Activated gamma-delta T cell treated with anti-CD3 and anti-CD28 coated beads, Interleukin-2, amount 50 U/mL, for 16 hours (primary cell): Measurements from ENCODE around the gene FXYD1.
"Not testable (repeated sequence)": the region's sequence is repeated elsewhere in the genome, so short reads cannot be mapped to it uniquely, and the experiment has no call there.

Source experiments
- DNase-seq: peaks from one replicate; pipeline ENCODE4 v3.0.0-alpha.2; 2020; ENCODE audit warnings: low read depth

FXYD1 gene

DNA sequence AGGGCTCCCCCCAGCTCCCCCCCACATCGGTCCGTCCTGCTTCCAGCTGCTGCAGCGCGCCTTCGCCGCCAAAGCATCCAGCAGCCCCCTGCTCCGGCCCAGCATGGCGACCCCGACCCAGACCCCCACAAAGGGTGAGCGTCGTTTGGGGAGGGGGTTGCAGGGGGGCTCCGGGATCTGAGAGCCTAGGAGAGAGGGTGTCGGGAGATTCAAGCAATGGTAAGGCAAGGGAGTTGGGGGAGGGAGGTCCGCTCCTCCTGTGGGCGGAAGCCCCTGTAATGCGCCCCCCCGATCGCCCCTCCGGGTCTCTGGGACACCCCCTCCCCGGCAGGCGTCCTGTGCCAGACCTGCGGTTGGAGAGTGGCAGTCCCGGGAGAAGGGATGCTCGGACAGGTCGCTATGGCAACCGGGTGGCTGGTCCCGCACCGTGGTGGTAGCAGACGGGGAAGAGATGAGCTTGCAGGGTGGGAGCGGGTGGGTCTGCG lies 4.6 kb downstream of the FXYD1 start, which contains the start of gene FXYD7:
Gene FXYD7 (plus strand): TSS at position 25 of the 485 bp plus-strand sequence. CDS start 79 bp downstream, at position 104.
- no peak for DNase-seq

- DNase-seq, result no peak
These were observed 5.2 kb downstream of the FXYD1 start for GRCh38 chr19:35143818-35144217.

DNA sequence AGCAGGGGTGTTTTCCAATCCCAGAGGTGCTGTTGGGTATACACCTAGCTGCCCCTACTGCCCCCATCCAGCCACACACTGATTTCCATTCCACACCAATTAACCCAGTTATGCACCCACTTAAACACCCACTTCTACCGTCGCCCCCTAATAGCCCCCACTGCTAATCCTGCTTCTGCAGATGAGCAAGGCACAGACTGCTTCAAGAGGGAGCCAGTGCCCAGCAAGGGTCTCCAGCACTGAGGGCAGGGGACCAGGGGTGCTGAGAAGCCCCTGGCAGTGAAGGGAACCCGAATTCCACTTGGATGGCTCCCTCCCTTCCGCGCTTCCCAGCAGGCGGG lies 5.6 kb downstream of the FXYD1 start:
- no peak for DNase-seq

- DNase-seq, result no peak
These were observed 6.2 kb downstream of the FXYD1 start for GRCh38 chr19:35144600-35145436.

DNA sequence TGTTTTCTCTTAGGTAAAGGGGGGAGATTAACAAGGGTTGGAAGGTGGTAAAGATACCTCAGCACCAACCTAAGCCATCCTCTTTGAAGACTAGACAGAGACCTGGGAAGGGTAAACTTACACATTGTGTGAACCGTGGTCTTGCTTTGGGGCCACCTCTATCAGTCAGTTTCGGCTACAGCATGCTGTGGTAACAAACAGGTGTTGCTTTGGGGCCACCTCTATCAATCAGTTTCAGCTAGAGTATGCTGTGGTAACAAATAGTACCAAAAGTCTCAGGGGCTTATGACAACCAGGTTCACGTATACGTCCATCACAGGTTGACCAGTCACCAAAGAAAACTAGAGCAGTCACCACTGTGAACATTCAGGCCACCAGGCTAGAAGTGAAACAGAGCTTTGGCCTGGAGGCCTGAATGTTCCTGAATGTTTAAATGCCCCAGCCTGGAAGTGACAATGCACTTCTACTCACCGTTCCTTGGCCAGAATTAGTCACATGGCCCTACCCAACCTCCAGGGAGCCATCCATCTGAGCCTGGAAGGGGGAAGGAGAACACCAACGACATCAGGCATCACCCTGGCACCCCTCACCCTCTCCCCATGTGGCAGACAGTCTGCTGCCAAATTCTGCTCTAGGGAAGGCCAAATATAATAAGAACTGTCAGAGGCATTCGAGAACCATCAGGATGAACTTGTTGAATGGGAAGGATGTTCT lies 8.3 kb downstream of the FXYD1 start:
- no peak for DNase-seq

DNA sequence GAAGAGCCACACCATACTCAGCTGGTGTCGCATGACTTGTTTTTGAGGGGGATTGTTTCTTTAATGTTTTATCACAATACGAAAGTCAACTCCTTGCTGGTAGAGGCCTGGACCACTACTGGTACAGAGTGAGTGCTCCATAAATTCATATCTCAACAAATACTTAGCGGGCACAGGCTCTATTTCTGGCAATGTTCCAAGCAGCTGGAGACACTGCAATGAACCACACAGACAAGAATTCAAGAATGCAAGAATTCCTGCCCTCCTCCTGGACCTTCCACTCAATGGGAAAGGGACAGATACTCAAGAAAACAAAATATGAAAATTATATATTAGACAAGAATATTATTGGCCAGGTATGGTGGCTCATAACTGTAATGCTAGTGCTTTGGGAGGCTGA lies 10.8 kb downstream of the FXYD1 start:
- DNase-seq, result no peak

DNA sequence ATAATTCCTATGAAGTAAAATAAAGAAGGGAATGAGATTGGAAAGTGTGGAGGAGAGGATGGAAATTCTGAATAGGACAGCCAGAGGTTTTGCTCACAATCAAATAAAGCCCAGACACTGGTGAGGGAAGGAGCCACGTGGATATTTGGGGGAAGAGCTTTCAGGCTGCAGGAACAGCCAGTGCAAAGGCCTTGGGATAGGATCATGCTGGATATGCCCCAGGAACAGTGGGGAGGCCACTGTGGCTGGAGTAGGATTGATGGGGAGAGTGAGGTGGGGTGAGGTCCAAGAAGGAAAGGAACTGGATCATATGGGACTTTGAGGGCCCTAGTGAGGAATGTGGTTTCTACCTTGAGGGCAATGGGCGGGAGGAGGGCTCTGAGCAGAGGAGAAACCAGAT lies 11.8 kb downstream of the FXYD1 start:
- DNase-seq, result no peak

GRCh38 chr19:35151273-35152065 lies 12.8 kb downstream of the FXYD1 start:
- no peak for DNase-seq

DNA sequence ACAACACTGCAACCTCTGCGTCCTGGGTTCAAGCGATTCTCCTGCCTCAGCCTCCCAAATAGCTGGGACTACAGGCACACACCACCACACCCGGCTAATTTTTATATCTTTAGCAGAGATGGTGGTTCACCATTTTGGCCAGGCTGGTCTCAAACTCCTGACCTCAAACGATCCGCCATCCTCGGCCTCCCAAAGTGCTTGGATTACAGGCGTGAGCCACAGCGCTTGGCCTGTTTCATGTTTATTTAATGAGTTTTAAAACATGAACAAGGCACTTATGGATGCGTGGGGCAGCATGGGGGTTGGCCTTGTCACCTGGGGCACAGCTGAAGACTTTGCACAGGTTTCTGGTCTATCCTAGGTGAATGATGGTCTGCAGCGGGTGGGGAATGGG lies 14.5 kb downstream of the FXYD1 start:
- not testable (repeated sequence) for DNase-seq

- peak; percentile 63 for DNase-seq
These were observed 15.3 kb downstream of the FXYD1 start for GRCh38 chr19:35153701-35154524.

DNA sequence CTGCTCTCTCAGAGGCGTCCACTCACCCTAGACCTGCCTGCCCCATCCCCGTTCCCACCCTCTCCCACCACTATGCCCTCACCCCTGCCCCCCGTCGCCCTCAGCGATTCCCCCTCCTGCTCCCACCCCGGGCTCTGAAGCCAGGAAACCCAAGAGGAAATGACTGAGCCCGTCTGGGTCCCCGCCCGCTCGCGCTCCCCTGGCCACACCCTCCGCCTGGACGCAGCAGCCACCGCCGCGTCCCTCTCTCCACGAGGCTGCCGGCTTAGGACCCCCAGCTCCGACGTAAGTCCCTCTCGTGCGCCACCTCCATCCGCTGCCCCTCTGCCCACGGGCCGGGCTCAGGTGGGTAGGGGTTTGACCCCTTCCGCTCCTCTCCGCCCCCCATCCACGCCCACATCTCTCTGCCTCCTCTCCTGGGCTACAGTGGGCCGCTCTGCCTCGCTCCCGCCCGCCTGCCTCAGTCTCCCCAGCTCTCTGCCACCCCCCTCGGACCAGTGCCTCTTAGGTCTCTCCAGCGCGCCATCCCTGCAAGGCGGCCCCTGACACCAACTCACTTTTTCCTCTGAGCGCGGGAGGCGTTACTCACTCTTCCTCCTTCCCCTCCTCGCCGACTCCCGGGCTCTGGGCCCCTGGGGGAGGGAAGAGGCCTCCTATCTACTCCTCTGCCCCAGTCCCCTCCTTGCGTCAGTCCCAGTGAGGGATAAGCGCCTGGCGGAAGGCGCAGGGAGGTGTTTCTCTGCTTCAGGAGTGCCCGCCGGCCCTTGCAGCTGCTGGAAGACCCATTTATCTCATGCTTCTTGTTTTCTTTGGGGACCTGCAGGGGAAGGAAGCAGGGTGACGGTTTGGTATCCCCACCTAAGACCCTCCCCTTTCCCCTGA lies 16.1 kb downstream of the FXYD1 start, which contains the start of gene FXYD5:
Gene FXYD5 (plus strand): TSS at position 211 of the 882 bp plus-strand sequence. CDS start 816 bp downstream, outside the sequence.
- peak; percentile 54 for DNase-seq

GRCh38 chr19:35155441-35155840 lies 16.8 kb downstream of the FXYD1 start:
- DNase-seq, result no peak

DNA sequence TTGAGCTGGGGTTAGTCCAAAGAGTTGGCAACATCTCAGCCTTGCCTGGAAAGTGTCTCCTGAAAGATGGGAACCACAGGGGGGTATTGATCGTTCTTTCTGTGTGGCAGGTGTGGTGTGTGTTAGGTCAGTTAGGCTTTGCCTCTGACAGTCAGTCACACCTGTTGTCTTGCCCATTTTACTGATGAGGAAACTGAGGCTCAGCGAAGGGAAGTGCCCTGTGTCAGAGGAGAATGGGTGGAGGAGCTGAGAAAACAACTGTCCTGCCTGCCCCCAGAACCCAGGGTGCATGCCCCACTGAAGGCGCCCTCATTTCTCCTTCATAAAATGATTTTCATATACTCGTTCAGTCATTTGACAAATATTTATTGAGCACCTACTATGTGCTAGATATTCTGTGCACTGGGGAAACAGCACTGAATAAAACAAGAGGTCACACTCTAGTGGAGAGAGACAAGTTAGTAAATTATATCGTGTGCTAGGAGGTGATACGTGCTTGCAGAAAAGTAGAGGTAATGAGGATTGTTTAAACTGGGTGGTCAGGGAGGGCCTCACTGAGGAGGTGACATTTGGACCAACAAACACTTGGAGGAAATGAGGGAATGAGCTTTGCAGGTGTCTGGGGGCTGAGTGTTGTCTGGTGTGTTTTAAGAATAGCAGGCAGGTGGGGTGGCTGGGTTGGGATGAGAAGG lies 17.5 kb downstream of the FXYD1 start:
- no peak for DNase-seq

- DNase-seq, result no peak
These were observed 18.0 kb downstream of the FXYD1 start for GRCh38 chr19:35156673-35157014.

DNA sequence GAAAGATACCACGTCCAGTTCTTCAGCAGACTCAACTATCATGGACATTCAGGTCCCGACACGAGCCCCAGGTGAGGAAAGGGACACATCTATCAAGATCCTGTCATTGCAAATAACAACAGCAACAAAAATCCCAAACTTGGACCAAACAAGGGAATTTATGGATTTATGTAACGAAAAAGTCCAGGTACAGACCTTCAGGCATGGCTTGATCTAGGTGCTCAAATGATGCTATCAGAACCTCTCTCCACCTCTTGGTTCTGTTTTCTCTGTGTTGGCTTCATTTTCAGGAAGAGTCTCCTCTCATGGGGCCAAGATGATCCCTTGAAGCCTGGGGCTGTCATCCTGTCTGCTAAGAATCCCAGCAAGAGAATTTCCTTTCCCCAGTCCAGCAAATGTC lies 18.8 kb downstream of the FXYD1 start:
- DNase-seq, result no peak

GRCh38 chr19:35159606-35160005 lies 21.0 kb downstream of the FXYD1 start:
- no peak for DNase-seq

GRCh38 chr19:35160629-35161433 lies 22.2 kb downstream of the FXYD1 start:
- DNase-seq, result no peak

GRCh38 chr19:35161434-35161743 lies 22.8 kb downstream of the FXYD1 start:
- no peak for DNase-seq
